Activated T-cell treated with anti-CD3 and anti-CD28 coated beads for 4 hours (primary cell): ENCODE data around the gene OPN4.
"Not testable (repeated sequence)": the region's sequence is repeated elsewhere in the genome, so short reads cannot be mapped to it uniquely, and the experiment has no call there.

Source experiments
- DNase-seq: peaks from one replicate; pipeline ENCODE4 v3.0.0-alpha.2; 2020

Gene OPN4

GRCh38 chr10:86654411-86655172 lies at the start of gene OPN4:
Gene OPN4 (plus strand): TSS chr10:86654547. CDS start chr10:86654784, 237 bp downstream.
- no peak for DNase-seq

DNA sequence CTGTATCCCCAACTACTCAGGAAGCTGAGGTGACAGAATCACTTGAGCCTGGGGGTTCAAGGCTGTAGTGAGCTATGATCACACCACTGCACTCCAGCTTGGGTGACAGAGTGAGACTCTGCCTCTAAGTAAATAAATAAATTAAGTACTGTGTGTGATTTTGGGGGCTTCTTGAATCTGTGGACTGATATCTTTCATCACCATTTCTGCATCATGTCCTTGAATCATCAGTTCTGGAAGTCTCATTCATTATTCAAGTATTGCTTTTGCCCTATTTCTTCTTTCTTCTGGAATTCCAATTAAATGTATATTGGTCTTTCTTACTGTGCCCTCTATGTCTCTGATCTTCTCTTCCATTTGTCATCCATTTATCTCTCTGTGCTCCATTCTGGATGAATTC lies 46.7 kb upstream of the OPN4 start:
- DNase-seq: no peak

DNA sequence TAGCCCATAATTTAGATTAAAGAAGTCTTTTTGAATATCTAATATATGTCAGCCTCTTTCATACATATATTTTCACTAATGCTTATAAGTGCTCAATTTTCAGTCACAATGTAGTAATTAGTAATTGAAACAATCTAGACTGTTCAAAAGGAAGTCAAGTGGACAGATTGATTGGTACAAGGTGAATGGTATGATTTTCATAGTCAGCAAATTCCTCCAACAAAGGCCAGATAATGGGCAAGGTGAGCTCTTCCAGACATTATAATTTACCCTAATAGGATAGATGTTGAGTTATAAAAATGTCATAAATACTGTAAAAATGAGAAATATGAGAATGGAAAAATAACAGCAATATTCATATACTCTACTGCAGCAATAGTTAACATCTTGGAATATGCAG lies 44.4 kb upstream of the OPN4 start:
- no peak for DNase-seq

GRCh38 chr10:86611386-86611785 lies 43.0 kb upstream of the OPN4 start:
- DNase-seq: no peak

GRCh38 chr10:86613096-86613495 lies 41.3 kb upstream of the OPN4 start:
- no peak for DNase-seq

GRCh38 chr10:86613905-86614304 lies 40.4 kb upstream of the OPN4 start:
- no peak for DNase-seq

- DNase-seq: no peak
These were observed 39.5 kb upstream of the OPN4 start for GRCh38 chr10:86614853-86615252.

- not testable (repeated sequence) for DNase-seq
These were observed 37.1 kb upstream of the OPN4 start for GRCh38 chr10:86617278-86617677.

GRCh38 chr10:86628311-86628710 lies 26.0 kb upstream of the OPN4 start:
- DNase-seq: no peak

GRCh38 chr10:86630079-86630478 lies 24.3 kb upstream of the OPN4 start:
- DNase-seq: no peak

DNA sequence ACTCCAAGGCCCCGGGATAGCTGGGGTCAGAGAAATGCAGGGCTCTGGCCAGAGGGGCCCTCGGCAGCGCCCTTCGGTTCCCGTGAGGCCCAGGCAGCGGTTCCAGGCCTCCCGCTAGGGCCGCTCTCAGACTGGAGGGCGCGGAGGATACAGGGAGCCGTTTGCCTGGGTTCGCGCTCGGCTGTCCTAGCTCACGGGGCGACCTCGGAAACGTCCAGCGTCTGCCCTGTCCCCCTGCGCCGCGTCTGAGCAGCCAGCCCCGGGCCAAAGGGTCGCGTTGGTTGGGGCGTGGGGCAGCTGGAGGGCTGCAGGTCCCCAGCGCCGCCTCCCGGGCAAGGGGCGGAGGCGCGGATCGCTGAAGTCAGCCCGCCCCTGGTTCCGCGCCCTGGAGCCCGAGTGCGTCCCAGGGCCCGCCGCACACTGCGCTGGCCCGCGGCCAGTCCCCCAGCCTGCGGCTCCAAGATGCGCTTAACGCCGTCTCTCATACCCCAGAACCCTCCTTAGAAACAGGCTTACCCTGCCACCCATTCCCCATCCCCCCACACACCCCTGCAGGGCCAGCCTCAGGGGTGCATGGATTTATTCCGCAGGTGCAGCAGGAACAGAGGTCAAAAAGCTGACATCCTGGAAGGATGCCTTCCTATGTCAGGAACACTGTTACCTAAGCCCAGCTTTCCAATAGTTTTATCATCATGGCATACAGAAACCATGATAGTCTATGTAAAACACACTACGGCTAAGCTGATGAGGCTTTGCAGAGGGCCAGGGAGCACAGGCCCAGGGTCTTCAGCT lies 22.1 kb upstream of the OPN4 start:
- DNase-seq: no peak

DNA sequence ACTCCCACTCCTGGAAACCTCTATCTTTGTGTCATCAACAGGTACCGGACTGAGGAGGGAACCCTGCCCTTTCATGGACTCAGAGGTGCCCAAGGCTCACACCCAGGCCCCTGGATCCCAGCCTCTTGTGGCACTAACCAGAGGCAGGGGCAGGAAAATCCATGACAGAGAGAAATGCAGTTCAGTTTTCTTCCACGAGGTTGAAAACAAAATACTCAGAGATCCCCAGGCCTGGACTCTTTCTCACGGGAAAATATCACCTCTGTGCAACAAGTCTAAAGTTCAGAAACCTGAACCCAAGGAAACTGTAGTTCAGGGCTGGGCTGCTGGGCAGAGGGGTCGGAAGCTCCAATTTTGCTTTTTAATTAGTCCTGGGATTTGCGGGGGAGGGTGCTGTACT lies 21.4 kb upstream of the OPN4 start:
- DNase-seq: no peak

DNA sequence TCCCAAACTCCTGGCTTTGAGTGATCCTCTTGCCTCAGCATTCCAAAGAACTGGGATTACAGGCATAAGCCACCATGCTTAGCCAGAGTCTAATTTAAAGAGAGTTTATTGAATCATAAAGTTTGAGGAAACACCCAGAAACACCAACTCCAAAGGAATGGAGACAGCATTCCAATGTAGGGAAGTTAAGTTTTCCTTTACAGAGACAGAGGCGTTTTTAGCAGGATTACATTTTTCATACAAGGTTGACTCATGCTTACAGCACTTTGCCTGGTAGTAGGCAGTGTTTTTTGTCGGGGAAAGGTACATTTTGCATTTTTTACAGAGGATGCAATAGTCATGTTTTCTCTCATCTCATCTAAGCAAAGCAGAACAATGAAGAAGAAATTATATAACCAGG lies 18.9 kb upstream of the OPN4 start:
- DNase-seq: no peak

- DNase-seq: no peak
These were observed 18.0 kb upstream of the OPN4 start for GRCh38 chr10:86636311-86636710.

GRCh38 chr10:86642021-86642420 lies 12.3 kb upstream of the OPN4 start:
- DNase-seq: no peak

GRCh38 chr10:86642499-86642898 lies 11.8 kb upstream of the OPN4 start:
- no peak for DNase-seq

- no peak for DNase-seq
These were observed 10.1 kb upstream of the OPN4 start for GRCh38 chr10:86644152-86644793.

DNA sequence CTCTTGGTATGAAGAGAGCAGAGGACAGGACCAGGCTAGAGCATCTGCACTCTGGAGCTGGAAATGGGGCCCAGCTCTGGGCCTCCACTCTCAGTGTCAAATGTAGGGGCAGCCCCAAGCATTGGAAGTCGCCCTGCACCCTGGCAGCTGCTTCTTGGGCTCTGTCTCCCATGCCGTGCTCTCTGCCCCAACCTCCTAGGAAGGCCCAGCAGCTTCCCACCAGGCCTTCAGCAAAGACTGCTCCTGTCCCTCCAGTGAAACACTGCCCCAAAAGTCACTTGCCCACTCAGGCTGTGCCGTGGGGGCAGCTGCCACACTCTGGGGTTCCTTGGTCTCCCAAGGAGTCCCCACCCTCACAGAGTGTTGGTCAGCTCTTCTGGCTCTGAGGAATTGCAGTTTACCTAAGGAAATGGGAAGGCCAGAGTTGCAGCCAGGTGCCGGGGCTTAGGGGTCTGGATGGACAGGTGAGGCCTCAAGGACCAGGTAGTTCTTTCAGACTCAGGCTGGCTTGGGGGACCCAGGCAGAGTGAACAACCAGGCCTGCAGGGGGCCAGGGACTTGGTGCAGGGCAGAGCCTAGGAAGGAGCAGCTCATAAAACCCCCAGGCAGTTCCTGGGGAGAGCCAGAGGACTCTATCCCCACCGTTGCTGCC lies 9.4 kb upstream of the OPN4 start:
- no peak for DNase-seq

DNA sequence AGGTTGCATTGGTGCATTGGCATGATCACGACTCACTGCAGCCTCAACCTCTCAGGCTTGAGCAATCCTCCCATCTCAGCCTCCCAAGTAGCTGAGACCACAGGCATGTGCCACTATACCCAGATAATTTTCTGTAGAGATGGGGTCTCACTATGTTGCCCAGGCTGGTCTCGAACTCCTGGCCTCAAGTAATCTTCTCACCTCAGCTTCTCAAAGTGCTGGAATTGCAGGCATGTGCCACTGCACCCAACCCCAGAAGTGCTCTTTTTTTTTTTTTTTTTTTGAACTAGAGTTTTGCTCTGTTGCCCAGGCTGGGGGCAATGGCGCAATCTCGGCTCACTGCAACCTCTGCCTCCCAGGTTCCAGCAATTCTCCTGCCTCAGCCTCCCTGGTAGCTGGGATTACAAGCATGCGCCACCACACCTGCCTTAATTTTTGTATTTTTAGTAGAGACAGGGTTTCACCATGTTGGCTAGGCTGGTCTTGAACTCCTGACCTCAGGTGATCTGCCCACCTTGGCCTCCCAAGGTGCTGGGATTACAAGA lies 8.7 kb upstream of the OPN4 start:
- DNase-seq: not testable (repeated sequence)

DNA sequence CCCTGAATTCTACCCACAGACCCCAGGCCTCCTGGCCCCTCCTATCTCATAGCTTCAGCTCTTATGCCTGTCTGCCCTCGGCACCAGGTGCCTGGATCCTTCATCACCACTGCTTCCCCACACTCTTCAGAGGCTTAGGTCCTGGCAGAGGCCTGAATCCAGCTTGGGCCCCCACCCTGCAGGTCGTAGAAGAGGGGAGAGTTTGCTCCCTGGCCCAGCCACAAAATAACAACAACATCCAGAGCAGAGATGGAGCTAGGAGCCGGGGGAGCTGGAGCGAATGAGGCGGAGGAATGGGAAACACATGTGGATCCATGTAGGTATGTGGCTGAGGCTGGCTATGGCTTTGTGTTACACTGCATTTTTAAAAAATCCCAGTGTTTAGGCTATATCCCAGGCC lies 7.8 kb upstream of the OPN4 start:
- DNase-seq: no peak

DNA sequence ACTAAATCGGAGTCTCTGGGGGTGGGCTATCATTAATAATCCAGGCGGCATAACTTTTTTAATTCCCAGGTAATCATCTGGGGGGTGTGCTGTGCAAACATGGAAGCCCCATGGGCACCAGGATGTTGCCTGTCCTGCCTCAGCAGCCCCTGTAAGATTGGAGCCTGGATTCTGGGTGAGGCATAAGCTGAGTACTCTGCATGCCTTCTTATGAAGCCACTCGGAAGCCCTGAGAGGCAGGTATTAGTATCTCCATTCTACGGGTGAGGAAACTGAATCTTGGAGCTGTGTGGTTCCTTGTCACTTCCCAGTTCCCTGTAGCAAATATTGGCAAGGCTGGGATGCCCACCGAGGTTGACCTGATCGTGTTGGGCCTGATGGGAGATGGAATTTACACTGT lies 7.4 kb upstream of the OPN4 start:
- no peak for DNase-seq

DNA sequence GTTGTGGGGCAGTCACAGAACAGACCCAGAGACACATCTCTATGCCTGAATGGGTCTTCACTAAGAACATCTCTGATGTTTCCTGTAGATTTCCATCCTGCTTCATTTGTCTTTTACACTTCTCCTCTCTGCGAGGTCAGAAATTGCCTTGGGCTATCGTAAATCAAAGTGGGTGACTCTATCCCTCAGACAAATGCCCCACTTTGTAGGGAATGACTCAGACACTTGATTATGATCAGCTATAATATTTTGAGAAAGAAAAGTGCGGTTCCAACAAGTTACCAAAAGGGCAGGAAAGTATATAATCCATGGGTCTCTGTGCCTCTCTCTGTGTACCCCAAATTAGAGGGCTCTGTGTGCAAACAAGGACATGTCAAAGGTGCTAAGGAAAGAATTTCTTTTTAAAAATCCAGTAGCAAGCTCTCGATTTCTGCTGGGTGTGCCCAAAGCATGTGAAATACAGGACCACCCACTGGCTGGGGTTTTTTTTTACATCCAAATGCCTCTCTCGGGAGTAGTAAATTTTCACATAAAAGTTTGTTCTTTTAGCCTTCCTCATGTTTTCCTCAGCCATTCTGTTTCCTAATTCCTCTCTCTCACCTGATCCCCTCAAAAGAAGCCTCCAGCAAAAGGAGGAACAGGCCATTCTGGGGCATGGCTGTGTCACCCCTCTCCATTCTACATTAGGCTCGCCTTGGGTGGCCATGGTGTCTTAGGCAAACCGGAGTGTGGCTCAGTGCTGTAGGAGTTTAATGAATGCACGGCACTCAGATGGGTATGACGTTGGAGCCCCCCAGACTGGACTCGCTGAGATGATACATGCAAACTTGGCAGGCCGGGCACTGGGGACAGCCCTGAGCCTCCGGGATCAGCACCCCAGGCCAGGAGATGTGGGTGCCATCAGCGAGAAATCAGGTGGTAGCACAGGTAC lies 6.3 kb upstream of the OPN4 start:
- DNase-seq: no peak
